Measurements from ENCODE around the gene PCDHB10. TPM values are rescaled to one million over a fixed set of nuclear protein-coding genes. Genes with fewer than 3 reads are reported as not detected.

The PCDHB10 gene
- total and polyA plus RNA-seq, 10 of the 15 experiments (the other 5 are each of a cell fraction or from before 2014, with no cell fraction given) = 0.01 to 0.06 TPM; not detected in 8

- no peaks in the 10 kb centered on the region for H3K4me1 ChIP-seq (ENCODE audit: control insufficient read depth, insufficient read depth, low read length)
- WGBS (ENCODE audit: insufficient coverage, insufficient replicate concordance, low lambda C conversion rate, missing lambda C conversion rate) = 47% methylated on average over 19 of the region's 32 CpGs
- ChIA-PET RAD21 (ENCODE audit: unreplicated experiment) (no interaction called here), CTCF (no interaction called here), SMC1A (ENCODE audit: uncharacterized antibody, unreplicated experiment) (no interaction called here), POLR2A (no interaction called here)
- H3K4me2 ChIP-seq (ENCODE audit: control insufficient read depth, insufficient read depth) = no peak overlapping the region
- no peak for FAIRE-seq
- no peaks in the 10 kb centered on the region for H3K27me3 ChIP-seq (replicated peaks in 1 of 2; ENCODE audit: control insufficient read depth in 2 of 2, insufficient read depth in 2 of 2, low read length in 1 of 2)
- no peaks in the 10 kb centered on the region for H3K79me2 ChIP-seq (ENCODE audit: control insufficient read depth, insufficient read depth, low read length)
- in situ Hi-C loops (cut with MboI) = no loop called here
- TF ChIP-seq HDGF (IDR thresholded peaks at IDR 0.05) (no peak), HSF1 (IDR thresholded peaks at IDR 0.05; ENCODE audit: low read depth, low read length) (no peak)
- ATAC-seq = no peak
- no peaks in the 10 kb centered on the region for H4K20me1 ChIP-seq (ENCODE audit: control insufficient read depth, insufficient read depth)
- no peak for DNase-seq (ENCODE audit: low read depth, low spot score)
- H2AFZ ChIP-seq (ENCODE audit: control insufficient read depth, low read depth, low read length) = no peak overlapping the region
- no peak overlapping the region for H3K4me3 ChIP-seq
- intact Hi-C loops (cut with micrococcal nuclease; ENCODE audit: unreplicated experiment) = no loop called here
- H3K27ac ChIP-seq (ENCODE audit: control insufficient read depth, insufficient read depth) = no peak overlapping the region
- no TSS peak for BruUV-seq (replicated peaks)
- no peak overlapping the region for H3K9ac ChIP-seq (ENCODE audit: control insufficient read depth, insufficient read depth, low read length)
- no peaks in the 10 kb centered on the region for H3K36me3 ChIP-seq (ENCODE audit: control insufficient read depth in 2 of 2, insufficient read depth in 2 of 2, low read length in 1 of 2)
- H3K9me3 ChIP-seq (replicated peaks; ENCODE audit: control insufficient read depth, insufficient read depth, low read length) = peaks cover 2% of the 10 kb centered on the region; the same call in 1 of the 3 replicates
Observed at GRCh38 chr5:141236516-141237313, 44.6 kb downstream of the PCDHB10 start.

GRCh38 chr5:141241496-141241895 is 49.3 kb downstream of the PCDHB10 start:
- H3K4me2 ChIP-seq (ENCODE audit: control insufficient read depth, insufficient read depth) = no peak overlapping the region
- no peaks in the 10 kb centered on the region for H4K20me1 ChIP-seq (ENCODE audit: control insufficient read depth, insufficient read depth)
- no peak overlapping the region for H2AFZ ChIP-seq (ENCODE audit: control insufficient read depth, low read depth, low read length)
- ATAC-seq (no peak), DNase-seq (ENCODE audit: low read depth, low spot score) (no peak), FAIRE-seq (no peak)
- ChIA-PET POLR2A (no interaction called here), CTCF (no interaction called here), RAD21 (ENCODE audit: unreplicated experiment) (no interaction called here), SMC1A (ENCODE audit: uncharacterized antibody, unreplicated experiment) (no interaction called here)
- H3K27me3 ChIP-seq (replicated peaks in 1 of 2; ENCODE audit: control insufficient read depth in 2 of 2, insufficient read depth in 2 of 2, low read length in 1 of 2) = no peaks in the 10 kb centered on the region
- 70% methylated on average over 37 of the region's 43 CpGs for WGBS (ENCODE audit: insufficient coverage, insufficient replicate concordance, low lambda C conversion rate, missing lambda C conversion rate)
- no peak overlapping the region for H3K4me3 ChIP-seq
- intact Hi-C loops (cut with micrococcal nuclease; ENCODE audit: unreplicated experiment) = no loop called here
- no peaks in the 10 kb centered on the region for H3K36me3 ChIP-seq (ENCODE audit: control insufficient read depth in 2 of 2, insufficient read depth in 2 of 2, low read length in 1 of 2)
- no TSS peak for BruUV-seq (replicated peaks)
- H3K27ac ChIP-seq (ENCODE audit: control insufficient read depth, insufficient read depth) = no peak overlapping the region
- no peaks in the 10 kb centered on the region for H3K79me2 ChIP-seq (ENCODE audit: control insufficient read depth, insufficient read depth, low read length)
- no peak overlapping the region for H3K9ac ChIP-seq (ENCODE audit: control insufficient read depth, insufficient read depth, low read length)
- in situ Hi-C loops (cut with MboI) = no loop called here
- no peaks in the 10 kb centered on the region for H3K4me1 ChIP-seq (ENCODE audit: control insufficient read depth, insufficient read depth, low read length)
- H3K9me3 ChIP-seq (replicated peaks; ENCODE audit: control insufficient read depth, insufficient read depth, low read length) = peaks cover 3% of the 10 kb centered on the region; the same call in 1 of the 3 replicates
- TF ChIP-seq MEF2B (IDR thresholded peaks at IDR 0.05; ENCODE audit: partially characterized antibody, poor library complexity, severe bottlenecking) (no peak), STAT1 (conservative IDR thresholded peaks at IDR 0.05) (no peak), YY1 (IDR thresholded peaks at IDR 0.05; ENCODE audit: low read depth, low read length) (no peak), BCLAF1 (IDR thresholded peaks at IDR 0.05) (no peak), SREBF2 (IDR thresholded peaks at IDR 0.05; ENCODE audit: low read length) (no peak), NR2F1 (conservative IDR thresholded peaks at IDR 0.05) (no peak), TARDBP (IDR thresholded peaks at IDR 0.05; ENCODE audit: borderline replicate concordance) (no peak), SMAD5 (IDR thresholded peaks at IDR 0.05; ENCODE audit: low read depth) (no peak), ZNF622 (IDR thresholded peaks at IDR 0.05) (no peak)
